ENCODE results near the gene HCFC1R1.

- TF ChIP-seq EZH2 (IDR thresholded peaks at IDR 0.05; ENCODE audit: low read depth, unreplicated experiment) = no peak
- peak; percentile 35 to 46 for TF ChIP-seq CTCF (conservative IDR thresholded peaks at IDR 0.05; ENCODE audit: low read depth in 2 of 2)
- TF ChIP-seq ZNF462 (CRISPR knock-in tag; IDR thresholded peaks at IDR 0.05) = no peak
- TF ChIP-seq REST (IDR thresholded peaks at IDR 0.05; ENCODE audit: unreplicated experiment) = no peak
Observed at GRCh38 chr16:3013491-3013951, 10.2 kb downstream of the HCFC1R1 start.

Measured in GM23338 (cell line).